Transverse colon (tissue), 3 donors: ENCODE results near the gene G6PC3.

Source experiments
- CTCF ChIP-seq, 5 experiments: fragments of 200-600 bp in 3 of 5; fragments of 450-650 bp in 2 of 5; sonication (generic) in 3 of 5; IDR thresholded peaks; 1 replicate in 2 of 5; 2 replicates in 3 of 5; pipeline ENCODE4 v1.5.1; 2016 to 2017; ENCODE audit warnings: antibody characterized with exemption in 5 of 5, inconsistent platforms in 3 of 5, mild to moderate bottlenecking in 2 of 5, moderate library complexity in 1 of 5
- EP300 ChIP-seq: sonication (generic); formaldehyde crosslinking; IDR thresholded peaks from one replicate; pipeline ENCODE4 v1.6.1; 2017; ENCODE audit warnings: antibody characterized with exemption, low read depth

- TF ChIP-seq CTCF (IDR thresholded peaks at IDR 0.05): no peak
- no peak for TF ChIP-seq EP300
Measured at GRCh38 chr17:44092051-44092450, 21.5 kb downstream of the G6PC3 start.
